ENCODE data around the gene ICE1. TPM values are rescaled to one million over a fixed set of nuclear protein-coding genes. Genes with fewer than 3 reads are reported as not detected.
A peak's percentile ranks its signal among the peaks of the same experiment; 100 is the strongest.
"Not testable (repeated sequence)": the region's sequence is repeated elsewhere in the genome, so short reads cannot be mapped to it uniquely, and the experiment has no call there.

Gene ICE1
- total RNA-seq, 2 donors from 2014 or later = 19.2 to 20.1 TPM

DNA sequence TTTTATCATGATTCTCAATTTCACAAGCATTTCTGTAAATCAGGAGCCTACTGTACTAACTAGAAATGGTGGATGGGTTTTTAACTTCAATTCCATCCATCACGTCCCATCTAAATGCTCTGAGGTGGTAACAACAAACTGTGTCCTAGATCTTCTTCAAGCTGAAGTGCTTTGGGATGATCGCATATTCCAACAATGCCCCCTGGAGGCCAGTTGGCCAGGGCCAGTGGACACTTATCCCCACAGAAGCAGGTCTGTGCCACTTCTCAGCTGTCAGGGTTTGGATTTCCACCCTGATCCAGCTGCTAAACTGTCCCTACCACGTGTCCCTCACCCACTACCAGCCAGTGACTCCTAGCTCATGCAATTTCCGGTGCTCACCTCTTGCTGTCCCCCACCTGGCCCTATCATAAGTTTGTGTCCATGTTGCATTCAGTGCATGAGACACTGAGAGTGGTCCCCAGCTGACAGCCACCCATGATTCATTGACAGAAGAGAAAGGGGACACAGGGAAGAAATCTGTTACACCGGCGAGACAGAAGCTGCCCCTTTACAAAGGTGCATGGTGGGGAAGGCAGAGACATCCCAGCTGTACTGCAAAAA is 28.0 kb upstream of the ICE1 start:
- H3K27ac ChIP-seq; H3K9me3 ChIP-seq; H3K36me3 ChIP-seq; H3K27me3 ChIP-seq; DNase-seq; intact Hi-C loops (cut with DNase I); H3K9ac ChIP-seq (ENCODE audit: low read depth in 2 of 2, low read length in 2 of 2); H3K4me3 ChIP-seq; H3K4me1 ChIP-seq: not testable (repeated sequence)
- TF ChIP-seq, protein P1, sequence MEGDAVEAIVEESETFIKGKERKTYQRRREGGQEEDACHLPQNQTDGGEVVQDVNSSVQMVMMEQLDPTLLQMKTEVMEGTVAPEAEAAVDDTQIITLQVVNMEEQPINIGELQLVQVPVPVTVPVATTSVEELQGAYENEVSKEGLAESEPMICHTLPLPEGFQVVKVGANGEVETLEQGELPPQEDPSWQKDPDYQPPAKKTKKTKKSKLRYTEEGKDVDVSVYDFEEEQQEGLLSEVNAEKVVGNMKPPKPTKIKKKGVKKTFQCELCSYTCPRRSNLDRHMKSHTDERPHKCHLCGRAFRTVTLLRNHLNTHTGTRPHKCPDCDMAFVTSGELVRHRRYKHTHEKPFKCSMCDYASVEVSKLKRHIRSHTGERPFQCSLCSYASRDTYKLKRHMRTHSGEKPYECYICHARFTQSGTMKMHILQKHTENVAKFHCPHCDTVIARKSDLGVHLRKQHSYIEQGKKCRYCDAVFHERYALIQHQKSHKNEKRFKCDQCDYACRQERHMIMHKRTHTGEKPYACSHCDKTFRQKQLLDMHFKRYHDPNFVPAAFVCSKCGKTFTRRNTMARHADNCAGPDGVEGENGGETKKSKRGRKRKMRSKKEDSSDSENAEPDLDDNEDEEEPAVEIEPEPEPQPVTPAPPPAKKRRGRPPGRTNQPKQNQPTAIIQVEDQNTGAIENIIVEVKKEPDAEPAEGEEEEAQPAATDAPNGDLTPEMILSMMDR (IDR thresholded peaks at IDR 0.05) = peak; percentile 16

DNA sequence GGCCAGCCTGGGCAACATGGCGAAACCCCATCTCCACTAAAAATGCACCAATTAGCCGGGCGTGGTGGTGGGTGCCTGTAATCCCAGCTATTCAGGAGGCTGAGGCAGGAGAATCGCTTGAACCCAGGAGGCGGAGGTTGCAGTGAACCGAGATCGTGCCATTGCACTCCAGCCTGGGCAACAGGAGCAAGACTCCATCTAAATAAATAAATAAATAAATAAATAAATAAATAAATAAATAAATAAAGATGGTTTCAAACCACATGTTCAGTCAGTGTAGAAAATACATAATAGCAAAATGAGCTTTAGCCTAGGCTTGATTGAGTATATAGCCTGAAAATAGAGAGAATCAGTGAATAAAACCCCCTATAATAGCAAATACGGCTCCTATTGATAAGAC is 27.4 kb upstream of the ICE1 start:
- DNase-seq; H3K27ac ChIP-seq; H3K9ac ChIP-seq (ENCODE audit: low read depth in 2 of 2, low read length in 2 of 2); H3K9me3 ChIP-seq; H3K4me3 ChIP-seq; intact Hi-C loops (cut with DNase I); H3K36me3 ChIP-seq; H3K4me1 ChIP-seq; H3K27me3 ChIP-seq: not testable (repeated sequence)

DNA sequence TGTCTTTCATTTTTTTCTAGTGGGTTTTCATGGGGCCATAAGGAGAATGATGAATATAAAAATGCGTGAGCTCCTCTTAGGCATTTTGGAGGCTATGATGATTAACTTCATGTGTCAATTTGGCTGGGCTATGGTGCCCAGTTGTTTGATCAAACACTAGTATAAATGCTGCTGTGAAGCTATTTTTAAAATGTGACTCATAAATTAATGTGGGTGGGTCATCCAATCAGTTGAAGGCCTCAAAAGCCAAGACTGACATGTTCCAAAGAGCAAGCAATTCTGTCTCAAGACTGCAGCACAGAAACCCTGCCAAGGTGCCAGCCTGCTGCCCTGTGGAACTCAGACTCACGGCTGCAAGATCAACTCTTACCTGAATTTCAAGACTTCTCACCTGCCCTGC is 24.4 kb upstream of the ICE1 start:
- TF ChIP-seq, protein P1 (IDR thresholded peaks at IDR 0.05) = no peak
- Histone ChIP-seq H3K9me3 (no peaks in the 10 kb centered on the region), H3K9ac (ENCODE audit: low read depth in 2 of 2, low read length in 2 of 2) (no peak overlapping the region), H3K36me3 (no peaks in the 10 kb centered on the region), H3K27ac (no peak overlapping the region), H3K27me3 (no peaks in the 10 kb centered on the region), H3K4me1 (no peaks in the 10 kb centered on the region), H3K4me3 (no peak overlapping the region)
- no peak for DNase-seq
- intact Hi-C loops (cut with DNase I) = no loop called here

DNA sequence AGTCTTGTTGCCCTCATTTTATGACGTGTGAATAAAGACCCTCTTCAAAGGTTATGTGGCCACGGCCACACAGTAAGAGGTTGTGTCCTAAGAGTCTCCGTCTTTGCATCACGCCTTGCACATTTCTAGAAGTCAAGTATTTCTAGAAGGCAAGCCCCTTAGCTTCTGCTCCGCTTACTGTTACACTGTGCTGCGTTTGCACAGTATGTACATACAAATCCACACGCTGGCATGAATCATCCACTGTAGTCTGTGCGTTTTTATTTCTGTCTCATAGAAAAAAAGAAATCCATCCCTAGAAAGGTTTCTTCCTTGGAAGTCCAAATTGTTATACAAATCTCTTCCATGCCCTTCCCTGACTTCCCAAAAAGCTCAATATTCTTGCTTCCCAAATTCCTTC is 21.4 kb upstream of the ICE1 start:
- TF ChIP-seq, protein P1 (IDR thresholded peaks at IDR 0.05) = no peak
- Histone ChIP-seq H3K27me3 (no peaks in the 10 kb centered on the region), H3K27ac (no peak overlapping the region), H3K9me3 (no peaks in the 10 kb centered on the region), H3K36me3 (no peaks in the 10 kb centered on the region), H3K4me3 (no peak overlapping the region), H3K4me1 (no peaks in the 10 kb centered on the region), H3K9ac (ENCODE audit: low read depth in 2 of 2, low read length in 2 of 2) (no peak overlapping the region)
- no peak for DNase-seq
- intact Hi-C loops (cut with DNase I) = no loop called here

DNA sequence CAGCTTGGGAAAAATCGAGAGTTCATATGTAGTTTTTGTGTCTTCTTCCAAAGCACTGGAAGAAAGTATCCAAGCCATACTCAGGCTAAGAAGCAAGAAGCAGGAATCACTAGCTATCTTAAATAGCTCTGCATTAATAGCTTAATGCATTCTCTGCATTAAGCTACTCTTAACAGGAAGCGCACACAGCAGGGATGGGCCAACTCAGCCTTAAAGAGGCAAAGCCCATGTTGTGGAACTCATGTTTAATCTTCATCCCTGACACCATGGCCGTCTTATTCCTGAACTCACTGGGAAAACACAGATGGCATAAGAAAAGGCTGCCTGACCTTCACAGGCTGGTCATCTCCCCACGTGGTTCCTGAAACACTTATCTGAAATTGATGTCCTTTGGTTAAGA is 18.7 kb upstream of the ICE1 start:
- Histone ChIP-seq H3K4me3 (no peak overlapping the region), H3K27me3 (no peaks in the 10 kb centered on the region), H3K36me3 (no peaks in the 10 kb centered on the region), H3K9ac (ENCODE audit: low read depth in 2 of 2, low read length in 2 of 2) (no peak overlapping the region), H3K4me1 (no peaks in the 10 kb centered on the region), H3K27ac (no peak overlapping the region), H3K9me3 (no peaks in the 10 kb centered on the region)
- DNase-seq = no peak
- intact Hi-C loops (cut with DNase I) = no loop called here
- TF ChIP-seq, protein P1 (IDR thresholded peaks at IDR 0.05) = no peak

DNA sequence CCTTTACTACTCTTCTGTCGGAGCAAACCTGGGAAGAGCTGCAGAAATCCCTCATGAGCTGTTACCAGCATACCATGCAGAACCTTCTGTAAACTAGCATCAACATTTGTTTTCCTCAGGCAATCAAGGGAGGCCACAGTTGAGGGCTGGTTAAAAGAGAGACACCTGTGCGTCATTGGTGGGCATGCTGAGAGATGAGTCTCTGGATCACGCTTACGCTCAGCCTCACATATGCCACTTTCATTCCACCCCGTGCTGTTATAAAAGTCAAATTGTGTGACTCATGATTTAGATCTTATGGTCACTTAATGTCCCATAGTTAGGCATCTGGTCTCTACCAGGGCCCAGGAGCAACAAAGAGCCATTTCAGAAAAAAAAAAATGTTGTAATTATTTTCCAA is 18.1 kb upstream of the ICE1 start:
- no peak for DNase-seq
- no peaks in the 10 kb centered on the region for H3K27me3 ChIP-seq
- no peaks in the 10 kb centered on the region for H3K36me3 ChIP-seq
- no peaks in the 10 kb centered on the region for H3K4me1 ChIP-seq
- no peak overlapping the region for H3K9ac ChIP-seq (ENCODE audit: low read depth in 2 of 2, low read length in 2 of 2)
- H3K27ac ChIP-seq = no peak overlapping the region
- no peaks in the 10 kb centered on the region for H3K9me3 ChIP-seq
- intact Hi-C loops (cut with DNase I) = no loop called here
- no peak overlapping the region for H3K4me3 ChIP-seq
- TF ChIP-seq, protein P1 (IDR thresholded peaks at IDR 0.05) = no peak
